HL-60 (cell line): ENCODE measurements around the gene OR6S1.

Source experiments
- DNase-seq, 2 experiments: peaks; one replicate each; pipeline ENCODE4 v3.0.0-alpha.2; 2010 to 2020; ENCODE audit warnings: low read depth in 1 of 2, low spot score in 1 of 2
- H3K27ac ChIP-seq: fragments of 250-450 bp; sonication (Bioruptor Pico); replicated peaks from 2 replicates; pipeline ENCODE4 v1.5.1; 2020; ENCODE audit warnings: mild to moderate bottlenecking, moderate library complexity
- H3K27me3 ChIP-seq: fragments of 250-450 bp; sonication (Bioruptor Pico); 2 replicates; pipeline ENCODE4 v1.5.1; 2021; ENCODE audit warnings: mild to moderate bottlenecking, moderate library complexity; ENCODE audit not compliant: insufficient read depth, poor library complexity, severe bottlenecking
- H3K4me3 ChIP-seq: replicated peaks from 2 replicates; pipeline ENCODE4 v1.5.1; 2011; ENCODE audit warnings: mild to moderate bottlenecking, control low read depth, low read length; ENCODE audit not compliant: insufficient read depth
- GABPA ChIP-seq: IDR thresholded peaks from 2 replicates; pipeline ENCODE4 v1.6.1; 2012; ENCODE audit warnings: low read depth
- POLR2AphosphoS5 ChIP-seq: IDR thresholded peaks from 2 replicates; pipeline ENCODE4 v1.6.1; 2012; ENCODE audit warnings: low read depth
- REST ChIP-seq: IDR thresholded peaks from 2 replicates; pipeline ENCODE4 v1.6.1; 2012; ENCODE audit warnings: low read depth; ENCODE audit not compliant: insufficient replicate concordance
- SPI1 ChIP-seq: IDR thresholded peaks from 2 replicates; pipeline ENCODE4 v1.6.1; 2012; ENCODE audit warnings: low read depth, mild to moderate bottlenecking, borderline replicate concordance
- TF ChIP-seq, protein P1 (sequence below): IDR thresholded peaks from one replicate; pipeline ENCODE4 v1.5.1; 2011; ENCODE audit warnings: low read length, control low read depth, inconsistent platforms; ENCODE audit not compliant: insufficient read depth

OR6S1 gene

GRCh38 chr14:20591235-20591634, 50.3 kb downstream of the OR6S1 start, which contains the start of gene RNASE12:
Gene RNASE12 (minus strand): TSS chr14:20591376. CDS start chr14:20590723, 653 bp downstream.
- Histone ChIP-seq H3K27me3 (no peaks in the 10 kb centered on the region), H3K27ac (no peak within 1 kb of the TSS), H3K4me3 (no peak within 1 kb of the TSS)
- no peak for TF ChIP-seq POLR2AphosphoS5
- TF ChIP-seq REST: no peak
- no peak for TF ChIP-seq SPI1
- TF ChIP-seq, protein P1, sequence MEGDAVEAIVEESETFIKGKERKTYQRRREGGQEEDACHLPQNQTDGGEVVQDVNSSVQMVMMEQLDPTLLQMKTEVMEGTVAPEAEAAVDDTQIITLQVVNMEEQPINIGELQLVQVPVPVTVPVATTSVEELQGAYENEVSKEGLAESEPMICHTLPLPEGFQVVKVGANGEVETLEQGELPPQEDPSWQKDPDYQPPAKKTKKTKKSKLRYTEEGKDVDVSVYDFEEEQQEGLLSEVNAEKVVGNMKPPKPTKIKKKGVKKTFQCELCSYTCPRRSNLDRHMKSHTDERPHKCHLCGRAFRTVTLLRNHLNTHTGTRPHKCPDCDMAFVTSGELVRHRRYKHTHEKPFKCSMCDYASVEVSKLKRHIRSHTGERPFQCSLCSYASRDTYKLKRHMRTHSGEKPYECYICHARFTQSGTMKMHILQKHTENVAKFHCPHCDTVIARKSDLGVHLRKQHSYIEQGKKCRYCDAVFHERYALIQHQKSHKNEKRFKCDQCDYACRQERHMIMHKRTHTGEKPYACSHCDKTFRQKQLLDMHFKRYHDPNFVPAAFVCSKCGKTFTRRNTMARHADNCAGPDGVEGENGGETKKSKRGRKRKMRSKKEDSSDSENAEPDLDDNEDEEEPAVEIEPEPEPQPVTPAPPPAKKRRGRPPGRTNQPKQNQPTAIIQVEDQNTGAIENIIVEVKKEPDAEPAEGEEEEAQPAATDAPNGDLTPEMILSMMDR: no peak
- TF ChIP-seq GABPA: no peak
- DNase-seq: no peak
